GM19468 (cell line): ENCODE data around the gene HOTAIR.

ENCODE experiments used
- ATAC-seq: cut with Tn5 transposase; IDR thresholded peaks from one replicate; pipeline ENCODE4 v1.9.1; 2021; ENCODE audit warnings: mild to moderate bottlenecking, moderate library complexity, moderate number of reproducible peaks; ENCODE audit not compliant: unreplicated experiment; ENCODE audit errors: extremely low read depth

Gene HOTAIR

GRCh38 chr12:54000116-54001114 is 25.7 kb upstream of the HOTAIR start, which contains the start of gene HOXC9:
HOXC9 (plus strand) TSS chr12:54000161; CDS start chr12:54000189, 28 bp downstream.
- no peak for ATAC-seq

- ATAC-seq = no peak
These were observed 24.9 kb upstream of the HOTAIR start for GRCh38 chr12:53999559-54000115.

GRCh38 chr12:53998900-53999236 is 24.1 kb upstream of the HOTAIR start:
- ATAC-seq = no peak

DNA sequence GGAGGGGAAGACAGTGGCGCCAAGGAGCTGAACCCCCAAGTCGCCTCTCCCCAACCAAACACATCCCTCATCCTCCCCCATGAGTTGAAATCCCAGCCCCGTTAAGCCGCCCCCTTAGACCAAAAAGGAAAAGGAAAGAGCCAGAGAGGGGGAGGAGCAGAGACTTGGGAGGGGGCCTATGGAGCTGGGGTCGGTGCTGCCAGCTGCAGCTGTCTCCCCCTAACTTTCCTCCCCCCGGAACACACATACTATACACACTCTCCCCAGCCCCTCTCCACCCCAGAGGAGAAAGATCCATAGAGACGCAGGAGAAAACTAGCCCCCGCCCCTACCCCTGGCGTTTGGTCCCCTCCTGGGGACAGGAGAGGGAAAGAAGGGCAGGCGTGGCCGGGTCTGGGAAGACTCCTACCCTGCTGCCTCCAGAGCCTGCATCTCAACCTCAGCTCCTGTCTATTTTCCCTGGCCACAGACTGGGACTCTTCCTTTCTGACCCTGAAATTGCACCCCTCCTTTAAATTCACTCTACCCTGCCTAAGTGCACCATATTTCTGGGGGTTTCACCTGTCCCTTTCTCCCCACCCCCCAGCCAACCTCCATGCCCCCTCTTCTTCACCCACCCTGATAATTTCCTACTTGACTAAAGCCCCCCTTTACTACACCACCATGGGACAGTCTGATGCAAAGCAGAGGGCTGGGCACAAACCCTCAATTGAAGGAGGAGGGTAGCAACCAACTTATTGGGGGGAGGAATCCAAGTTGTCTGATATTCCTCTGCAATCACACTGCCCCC is 23.6 kb upstream of the HOTAIR start:
- no peak for ATAC-seq

DNA sequence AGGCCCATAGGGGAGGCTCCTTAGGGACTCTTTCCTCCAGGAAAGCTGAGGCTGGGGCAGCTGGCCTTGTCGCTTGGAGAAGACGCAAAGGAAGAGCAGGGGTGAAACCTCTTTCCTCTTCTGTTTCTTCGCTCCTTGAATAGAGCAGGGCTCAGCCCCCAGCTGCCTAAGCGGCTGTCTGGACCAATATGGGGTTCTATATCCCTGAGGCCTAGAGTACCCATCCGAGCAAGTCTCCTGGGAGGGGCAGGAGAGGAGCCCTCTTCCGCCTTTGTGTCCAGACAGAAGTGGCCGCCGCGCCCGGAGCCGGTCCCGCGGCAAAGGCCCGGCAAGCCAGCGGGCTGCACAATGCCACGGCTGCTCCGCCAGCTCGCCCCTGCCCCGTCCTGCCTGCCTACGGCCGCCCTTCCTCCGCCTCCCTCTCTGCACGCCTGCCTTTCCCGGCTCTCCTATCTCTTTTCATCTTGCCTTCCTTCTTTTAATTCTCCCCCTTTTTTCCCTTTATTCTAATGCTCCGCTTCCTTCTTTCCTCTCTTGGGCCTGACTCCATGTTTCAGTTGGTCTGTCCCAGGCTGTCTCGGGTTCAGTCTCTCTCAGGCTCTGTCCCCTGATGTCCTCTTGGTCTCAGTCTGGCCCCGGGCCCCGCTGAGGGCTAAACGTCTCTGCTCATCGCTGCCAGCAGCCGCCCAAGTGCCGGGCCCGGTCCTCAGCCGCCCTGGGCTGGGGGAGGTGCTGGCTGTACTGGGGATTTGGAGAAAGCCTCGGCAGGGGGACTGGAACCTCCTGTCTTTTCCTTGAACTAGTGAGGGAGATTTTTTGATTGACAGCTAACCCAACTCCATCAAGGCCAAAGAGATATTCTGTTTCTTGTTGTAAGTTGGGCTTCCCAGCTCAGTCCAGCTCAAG is 22.7 kb upstream of the HOTAIR start:
- no peak for ATAC-seq

DNA sequence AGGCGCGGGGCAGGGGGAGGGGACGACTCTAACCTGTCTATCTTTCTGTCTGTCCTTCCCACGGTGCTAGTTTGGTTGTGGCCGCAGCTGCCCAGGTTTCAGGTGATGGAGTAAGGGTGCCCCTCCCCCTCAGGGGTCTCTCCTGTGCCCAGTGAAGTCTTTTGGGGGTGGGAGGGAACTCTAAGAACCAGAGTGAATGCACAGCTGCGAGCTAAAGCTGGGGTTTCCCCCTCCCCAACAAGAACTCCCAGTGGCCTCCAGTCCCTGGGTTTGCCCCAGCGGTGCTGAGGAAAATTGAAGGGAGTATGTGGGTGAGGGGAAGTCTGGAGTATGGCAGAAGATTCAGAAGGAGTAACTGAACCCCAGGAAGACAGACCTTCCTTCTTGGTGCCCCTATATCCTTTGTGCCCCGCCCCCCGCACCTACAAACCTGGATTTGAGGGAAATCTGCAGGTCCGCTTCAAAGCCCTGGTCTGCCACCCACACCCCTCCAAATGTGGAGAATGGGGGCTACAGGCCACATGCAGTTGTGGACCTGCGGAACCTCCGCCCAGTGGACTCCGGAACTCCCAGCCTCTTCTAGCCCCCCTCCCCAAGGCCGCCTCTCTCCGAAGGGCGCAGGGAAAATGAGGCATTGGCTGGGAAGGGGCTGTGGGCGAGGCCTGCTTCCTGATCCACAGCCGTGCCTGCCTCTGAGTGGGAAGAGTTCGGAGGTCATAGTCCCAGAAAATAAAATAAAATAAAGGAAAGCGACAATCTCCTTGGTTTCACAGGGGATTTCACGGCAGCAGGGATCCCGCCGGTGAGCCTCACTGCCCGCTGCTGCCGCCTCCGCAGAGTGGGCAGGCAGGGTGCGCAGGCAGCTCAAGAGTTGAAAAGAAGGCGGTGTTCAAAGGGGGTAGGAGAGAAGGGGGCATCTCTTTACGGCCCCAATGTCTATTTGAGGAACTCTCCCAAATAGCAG is 21.8 kb upstream of the HOTAIR start:
- no peak for ATAC-seq

DNA sequence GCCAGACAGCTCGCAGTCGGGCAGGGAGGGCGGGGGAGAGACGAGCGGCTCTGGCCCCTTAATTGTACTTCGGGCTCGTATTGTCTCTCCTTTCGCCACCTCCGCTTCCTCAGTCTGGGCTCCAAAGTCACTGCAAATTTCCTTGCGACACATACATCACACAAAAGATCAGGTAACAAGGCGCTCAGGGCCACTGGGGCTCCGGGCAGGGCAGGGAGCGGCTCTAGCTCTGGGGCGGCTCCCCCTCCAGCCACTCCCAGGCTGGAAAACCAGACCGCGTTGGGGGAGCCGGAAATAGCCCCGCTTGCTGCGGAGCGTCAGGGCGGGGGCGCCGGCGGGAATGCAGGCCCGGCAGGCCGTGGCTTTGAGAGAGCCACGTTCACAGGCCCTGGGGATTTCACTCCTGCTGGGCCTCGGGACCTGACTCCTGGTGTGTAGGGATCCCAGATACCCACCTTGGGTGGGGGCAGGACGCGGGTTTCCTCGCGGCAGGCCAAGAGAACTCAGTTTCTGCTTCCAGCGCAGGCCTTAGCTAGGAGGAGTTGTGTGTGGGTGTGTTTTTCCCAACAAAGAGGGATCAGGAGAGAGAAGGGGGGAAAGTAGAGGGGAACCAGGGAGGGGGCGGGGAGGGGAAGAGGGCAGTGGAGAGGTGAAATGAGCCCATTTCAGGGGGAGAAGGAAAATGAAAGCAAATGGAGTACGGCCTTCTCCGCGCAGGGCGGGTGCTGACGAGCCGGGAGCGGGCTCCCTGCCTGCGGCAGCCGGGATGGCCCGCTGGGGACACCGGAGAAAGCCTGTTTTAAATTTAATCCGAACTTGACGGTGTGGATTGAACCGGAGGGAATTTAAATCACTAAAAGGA is 20.9 kb upstream of the HOTAIR start:
- no peak for ATAC-seq

- no peak for ATAC-seq
These were observed 20.2 kb upstream of the HOTAIR start for GRCh38 chr12:53995002-53995377.

DNA sequence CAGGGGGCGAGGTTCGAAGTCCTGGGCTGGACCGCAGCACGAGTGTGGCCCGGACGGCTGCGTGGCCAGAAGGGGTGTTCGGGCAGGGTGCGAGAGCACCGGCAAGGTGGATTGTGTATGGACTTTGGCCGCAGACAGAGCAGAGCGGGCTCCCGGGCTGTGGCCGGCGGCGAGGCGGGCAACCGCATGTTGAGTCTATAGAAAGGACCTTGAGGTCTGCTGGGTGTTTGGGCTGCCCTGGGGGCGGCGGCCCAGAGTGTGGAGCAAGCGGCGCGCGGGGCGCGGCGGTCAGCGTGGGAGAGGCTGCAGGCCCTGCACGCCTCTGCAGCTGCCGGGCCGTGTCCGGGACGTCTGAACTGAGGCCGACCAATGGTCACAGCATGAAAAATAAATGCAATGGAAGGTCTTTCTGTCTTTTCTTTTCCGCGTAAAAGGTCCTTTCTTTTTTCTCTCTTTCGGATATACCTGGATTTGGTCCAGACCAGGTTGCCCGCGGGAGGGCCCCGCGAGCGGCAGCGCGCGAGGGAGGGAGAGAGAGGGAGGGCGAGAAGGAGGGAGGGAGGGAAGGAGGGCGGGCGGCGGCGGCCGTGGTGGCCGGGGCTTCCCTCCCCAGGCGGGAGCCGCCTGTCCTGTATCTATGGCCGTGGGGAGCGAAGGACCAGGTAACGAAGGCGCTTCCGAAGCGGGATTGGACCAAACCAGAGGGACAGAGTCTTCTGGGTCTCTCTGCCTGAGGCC is 19.7 kb upstream of the HOTAIR start:
- no peak for ATAC-seq

- no peak for ATAC-seq
These were observed 19.2 kb upstream of the HOTAIR start for GRCh38 chr12:53994009-53994263.

DNA sequence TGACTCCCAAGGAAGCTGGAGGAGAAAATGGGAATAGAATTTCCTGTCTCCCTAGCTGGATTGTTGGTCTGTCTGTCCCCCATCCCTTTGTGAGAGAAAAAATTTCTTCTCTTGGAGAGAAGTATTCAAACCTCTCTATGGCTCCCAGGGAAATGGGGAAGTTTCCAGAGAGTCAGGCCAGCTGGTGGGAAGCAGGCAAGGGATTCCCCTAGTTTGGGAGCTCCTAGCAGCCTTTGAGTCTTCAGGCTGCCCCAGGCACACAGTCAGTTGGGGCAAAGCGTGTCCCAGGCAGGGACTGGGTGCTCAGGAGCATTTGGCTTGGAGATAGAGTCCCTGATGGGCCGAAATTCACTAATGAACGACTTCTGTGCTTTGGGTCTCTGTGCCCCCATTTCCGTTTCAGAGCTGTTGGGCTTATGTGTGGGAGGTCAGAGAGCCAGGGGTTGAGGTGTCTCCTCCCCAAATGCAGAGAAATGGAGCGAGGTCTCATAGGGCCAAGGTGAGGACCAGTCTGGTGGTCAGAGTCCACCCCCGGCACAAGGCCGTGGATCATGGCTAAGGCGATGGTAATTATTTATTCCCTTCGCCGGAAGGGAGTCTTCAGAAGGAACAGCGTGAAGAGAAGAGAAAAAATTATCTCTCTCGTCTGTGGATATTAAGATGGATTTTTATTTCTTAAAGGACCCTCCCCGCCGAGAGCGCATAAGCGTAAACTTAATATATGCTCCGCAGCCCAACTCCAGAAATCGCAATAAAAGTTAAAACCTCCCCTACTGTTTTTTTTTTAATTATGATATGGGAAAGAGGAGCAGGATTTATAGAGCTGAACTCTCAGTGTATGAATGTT is 18.6 kb upstream of the HOTAIR start:
- no peak for ATAC-seq

DNA sequence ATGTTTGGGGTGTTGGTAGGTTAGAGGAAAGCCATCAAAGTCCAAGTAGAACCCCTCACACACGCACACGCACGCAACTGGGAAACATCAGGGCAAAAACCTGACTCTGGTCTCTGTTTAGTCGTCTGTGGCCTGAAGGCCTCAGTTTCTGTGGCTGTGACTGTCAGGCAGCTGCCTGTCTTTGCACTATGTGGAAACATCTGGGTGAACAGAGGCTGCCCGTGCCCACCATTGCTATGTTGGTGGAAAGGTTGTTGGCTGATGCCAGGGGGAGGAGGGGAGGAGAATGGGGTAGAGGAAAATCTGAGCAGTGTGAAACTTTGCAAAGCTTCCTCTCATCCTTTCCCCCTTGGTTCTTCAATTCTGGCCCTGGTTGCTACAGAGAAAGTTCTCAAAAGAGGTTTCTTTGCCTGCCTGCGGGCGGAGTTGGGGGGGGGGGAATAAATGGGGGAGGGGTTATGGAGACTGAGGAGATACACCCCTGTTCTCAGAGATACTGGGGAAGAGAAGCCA is 17.7 kb upstream of the HOTAIR start:
- no peak for ATAC-seq

- no peak for ATAC-seq
These were observed 16.3 kb upstream of the HOTAIR start for GRCh38 chr12:53991077-53991460.

- ATAC-seq = no peak
These were observed 15.7 kb upstream of the HOTAIR start for GRCh38 chr12:53990311-53991076.

DNA sequence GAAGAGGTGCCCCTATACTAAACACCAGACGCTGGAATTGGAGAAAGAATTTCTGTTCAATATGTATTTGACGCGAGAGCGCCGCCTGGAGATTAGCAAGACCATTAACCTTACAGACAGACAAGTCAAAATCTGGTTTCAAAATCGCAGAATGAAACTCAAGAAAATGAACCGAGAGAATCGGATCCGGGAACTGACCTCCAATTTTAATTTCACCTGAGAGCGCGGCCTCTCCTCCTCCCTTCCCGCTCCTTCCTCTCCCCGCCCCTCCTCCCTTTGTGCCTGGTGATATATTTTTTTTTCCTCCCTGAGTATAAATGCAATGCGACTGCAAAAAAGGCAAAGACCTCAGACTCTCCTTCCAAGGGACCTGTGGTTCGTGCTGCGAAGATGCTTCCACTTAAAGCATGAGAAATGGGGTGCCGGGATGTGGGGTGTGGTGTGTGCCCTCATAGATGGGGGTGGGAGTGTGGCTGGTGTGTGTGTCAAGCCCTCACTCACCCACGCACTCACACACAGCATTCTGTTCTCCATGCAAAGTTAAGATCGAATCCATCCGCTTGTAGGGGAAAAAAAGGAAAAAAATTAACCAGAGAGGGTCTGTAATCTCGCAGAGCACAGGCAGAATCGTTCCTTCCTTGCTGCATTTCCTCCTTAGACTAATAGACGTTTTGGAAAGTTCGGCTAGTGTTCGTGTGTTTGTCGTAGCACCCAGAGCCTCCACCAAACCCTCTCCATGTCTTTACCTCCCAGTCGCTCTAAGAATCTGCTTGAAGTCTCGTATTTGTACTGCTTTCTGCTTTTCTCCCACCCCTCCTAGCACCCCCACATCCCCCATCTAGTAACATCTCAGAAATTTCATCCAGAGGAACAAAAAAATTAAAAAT is 14.7 kb upstream of the HOTAIR start:
- ATAC-seq = no peak
